Activated CD8-positive, alpha-beta T cell treated with anti-CD3 and anti-CD28 coated beads, Interleukin-2, amount 10 ng/mL, durations not matched to agents 7 days and 5 days (primary cell): ENCODE measurements around the gene SHISA9. TPM values are rescaled to one million over a fixed set of nuclear protein-coding genes. Genes with fewer than 3 reads are reported as not detected.

Experiments
- ATAC-seq: fragments of 150-1000 bp; cut with Tn5 transposase; one replicate; pipeline ENCODE4 v1.10.0; 2021; ENCODE audit warnings: moderate library complexity
- CTCF ChIA-PET: fragments of 350-600 bp; sonication (Branson Sonifier 250); formaldehyde crosslinking; loops from one replicate; lab custom pipeline; 2021; ENCODE audit warnings: antibody characterized with exemption; lab: Charles Lee
- POLR2A ChIA-PET: fragments of 350-600 bp; sonication (Branson Sonifier 250); formaldehyde crosslinking; loops from one replicate; lab custom pipeline; 2021; ENCODE audit warnings: antibody characterized with exemption; lab: Charles Lee
- DNase-seq: peaks from one replicate; pipeline ENCODE4 v3.0.0-alpha.2; 2020
- H3K27ac Mint-ChIP-seq: one replicate; pipeline ENCODE4 v1.8.0; 2021; ENCODE audit warnings: mild to moderate bottlenecking, mixed read lengths
- H3K27me3 Mint-ChIP-seq: one replicate; pipeline ENCODE4 v1.8.0; 2021; ENCODE audit warnings: low read depth, mixed read lengths
- H3K36me3 Mint-ChIP-seq: one replicate; pipeline ENCODE4 v1.8.0; 2021; ENCODE audit warnings: low read depth, mixed read lengths
- H3K4me1 Mint-ChIP-seq: one replicate; pipeline ENCODE4 v1.8.0; 2021; ENCODE audit warnings: low read depth, mixed read lengths
- H3K4me3 Mint-ChIP-seq: one replicate; pipeline ENCODE4 v1.8.0; 2021; ENCODE audit warnings: mild to moderate bottlenecking, mixed read lengths
- H3K9me3 Mint-ChIP-seq: one replicate; pipeline ENCODE4 v1.8.0; 2022; ENCODE audit warnings: mixed read lengths; ENCODE audit not compliant: insufficient read depth
- total RNA-seq, 2 experiments: library from RNA; stranded (reverse); gene quantifications; one replicate each; pipeline ENCODE4 v1.2.3, GENCODE V29; 2021

Gene SHISA9
- total RNA-seq, 2 experiments from 2014 or later: not detected

DNA sequence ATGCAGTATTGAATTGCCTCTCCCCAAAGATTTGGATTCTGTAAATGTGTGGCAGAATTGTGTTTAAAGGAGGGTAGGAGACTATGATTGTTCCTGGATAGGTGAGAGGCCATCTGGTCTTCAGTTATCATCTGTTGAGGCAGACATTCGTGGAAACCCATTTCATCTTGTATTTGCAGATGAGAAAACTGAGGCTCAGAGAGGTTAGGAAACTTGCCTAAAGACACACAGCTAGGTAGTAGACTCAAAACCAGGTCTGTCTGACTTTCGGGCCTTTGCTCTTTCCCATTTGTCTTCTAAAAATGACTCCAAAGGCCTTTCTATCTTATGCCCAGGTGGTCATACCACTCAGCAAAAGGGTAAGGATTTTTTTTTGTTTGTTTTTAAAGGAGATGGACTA is 210.3 kb downstream of the SHISA9 start:
- Mint-ChIP-seq H3K27me3 (no peaks in the 10 kb centered on the region), H3K4me1 (no peaks in the 10 kb centered on the region), H3K36me3 (no peaks in the 10 kb centered on the region), H3K27ac (no peak overlapping the region), H3K9me3 (no peaks in the 10 kb centered on the region), H3K4me3 (no peak overlapping the region)
- DNase-seq (no peak), ATAC-seq (no peak)
- ChIA-PET POLR2A (interaction anchor here (0.6 kb wide), 1 partner anchor 10 kb away, joined by 3 read pairs; no protein-coding TSS in a partner anchor), CTCF (no interaction called here)

DNA sequence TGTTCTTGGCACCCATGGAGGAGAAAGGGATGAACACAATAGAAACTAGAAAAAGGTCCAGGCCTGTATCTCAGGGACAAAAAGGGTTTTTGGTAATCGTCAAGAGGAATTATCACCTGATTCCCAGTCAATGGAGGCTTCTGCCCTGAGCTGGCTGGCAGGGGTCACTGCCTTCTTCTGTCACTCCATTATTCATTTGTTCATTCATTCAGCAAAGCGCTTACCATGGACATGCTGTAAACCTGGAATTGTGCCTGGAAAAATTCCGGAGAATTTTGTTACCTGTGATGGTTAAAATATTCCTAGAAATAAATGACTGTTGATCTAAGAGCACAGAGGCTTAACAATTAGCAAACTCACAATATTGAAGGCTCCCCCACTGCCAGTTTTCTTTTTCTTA is 212.3 kb downstream of the SHISA9 start:
- Mint-ChIP-seq H3K27ac (no peak overlapping the region), H3K4me1 (no peaks in the 10 kb centered on the region), H3K36me3 (no peaks in the 10 kb centered on the region), H3K9me3 (no peaks in the 10 kb centered on the region), H3K27me3 (no peaks in the 10 kb centered on the region), H3K4me3 (no peak overlapping the region)
- ATAC-seq: no peak
- ChIA-PET CTCF (interaction anchor here (0.6 kb wide), 1 partner anchor 9 kb away, joined by 3 read pairs; no protein-coding TSS in a partner anchor), POLR2A (no interaction called here)
- no peak for DNase-seq

DNA sequence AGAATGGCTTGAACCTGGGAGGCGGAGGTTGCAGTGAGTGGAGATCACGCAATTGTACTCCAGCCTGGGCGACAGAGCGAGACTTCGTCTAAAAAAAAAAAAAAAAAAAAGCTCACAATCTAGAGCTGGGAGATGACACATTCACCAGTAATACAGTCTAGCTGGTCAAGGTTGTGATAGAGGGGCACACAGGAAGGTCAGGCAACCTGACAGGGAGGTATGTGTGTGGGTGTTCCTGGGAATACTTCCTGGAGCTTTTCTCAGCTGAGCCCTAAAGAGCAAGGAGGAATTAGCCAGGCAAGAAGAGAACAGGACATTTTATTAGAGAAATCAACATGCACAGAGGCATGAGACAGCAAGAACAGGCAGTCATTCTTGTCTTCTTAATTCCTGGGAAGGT is 216.7 kb downstream of the SHISA9 start:
- Mint-ChIP-seq H3K4me3 (no peak overlapping the region), H3K27ac (no peak overlapping the region), H3K9me3 (no peaks in the 10 kb centered on the region), H3K4me1 (no peaks in the 10 kb centered on the region), H3K27me3 (no peaks in the 10 kb centered on the region), H3K36me3 (no peaks in the 10 kb centered on the region)
- ATAC-seq: no peak
- DNase-seq: no peak
- CTCF ChIA-PET: no interaction called here
- POLR2A ChIA-PET: no interaction called here

DNA sequence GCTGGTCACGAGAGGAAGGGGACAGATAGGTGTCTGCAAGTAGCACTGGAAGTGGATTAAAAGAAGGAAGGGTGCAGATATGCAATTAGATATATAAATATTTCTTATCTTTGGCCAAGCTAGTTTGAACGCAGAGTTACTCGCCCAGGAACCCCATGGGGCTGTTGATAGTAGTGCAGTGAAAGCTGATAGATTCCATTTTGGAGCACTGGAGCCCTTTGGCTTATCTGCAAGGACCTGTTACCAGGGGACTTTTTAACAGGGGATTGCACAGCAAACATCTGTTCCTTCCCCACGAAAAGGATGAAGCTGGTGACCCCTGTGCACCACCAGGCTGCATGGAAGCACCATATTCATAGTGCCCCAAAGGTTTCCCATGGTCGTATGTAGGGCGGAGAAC is 218.7 kb downstream of the SHISA9 start:
- Mint-ChIP-seq H3K27me3 (no peaks in the 10 kb centered on the region), H3K4me3 (no peak overlapping the region), H3K27ac (no peak overlapping the region), H3K9me3 (no peaks in the 10 kb centered on the region), H3K4me1 (no peaks in the 10 kb centered on the region), H3K36me3 (no peaks in the 10 kb centered on the region)
- CTCF ChIA-PET: no interaction called here
- no peak for DNase-seq
- POLR2A ChIA-PET: no interaction called here
- ATAC-seq: no peak

DNA sequence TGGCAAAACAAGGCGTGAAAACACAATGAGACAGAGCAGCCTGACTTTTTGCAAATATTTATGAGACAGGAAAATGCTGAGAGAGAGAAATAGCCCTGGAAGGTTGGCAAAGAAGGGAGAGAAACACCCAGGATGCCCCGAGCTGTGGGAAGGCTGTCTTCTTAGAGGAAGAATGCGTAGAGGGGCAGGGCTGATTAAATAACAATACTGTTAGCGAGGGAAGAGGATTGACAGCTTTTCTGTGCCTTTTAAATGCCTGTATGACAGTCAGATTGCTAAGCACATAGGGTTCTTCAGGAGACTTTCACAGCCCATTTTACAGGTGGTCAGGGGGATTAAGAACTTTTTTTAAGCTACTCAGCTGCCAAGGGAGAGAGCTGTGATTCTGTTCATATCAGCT is 219.2 kb downstream of the SHISA9 start:
- Mint-ChIP-seq H3K36me3 (no peaks in the 10 kb centered on the region), H3K27ac (no peak overlapping the region), H3K4me1 (no peaks in the 10 kb centered on the region), H3K27me3 (no peaks in the 10 kb centered on the region), H3K4me3 (no peak overlapping the region), H3K9me3 (no peaks in the 10 kb centered on the region)
- CTCF ChIA-PET: no interaction called here
- DNase-seq (no peak), ATAC-seq (no peak)
- POLR2A ChIA-PET: no interaction called here

DNA sequence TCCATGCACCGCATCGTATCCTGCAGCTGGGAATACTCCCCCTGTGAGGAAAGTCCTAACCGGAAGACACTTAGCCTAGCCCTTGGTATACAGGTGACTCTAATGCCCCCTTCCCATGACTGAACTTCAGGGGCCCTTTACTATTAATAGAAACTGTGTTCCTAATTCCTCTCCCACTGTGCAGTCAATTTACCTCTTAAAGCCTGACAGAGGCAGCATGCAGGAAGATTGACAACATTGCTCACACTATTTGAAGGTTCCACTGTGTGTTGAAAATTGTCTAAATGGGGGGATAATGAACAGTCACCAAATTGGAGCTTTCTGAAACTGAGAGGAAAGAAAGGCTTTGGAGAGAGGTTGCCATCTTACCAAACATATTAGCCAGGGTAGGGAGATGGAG is 222.6 kb downstream of the SHISA9 start:
- ATAC-seq: no peak
- no peaks in the 10 kb centered on the region for H3K36me3 Mint-ChIP-seq
- DNase-seq: no peak
- no peak overlapping the region for H3K27ac Mint-ChIP-seq
- CTCF ChIA-PET: no interaction called here
- POLR2A ChIA-PET: no interaction called here
- no peaks in the 10 kb centered on the region for H3K4me1 Mint-ChIP-seq
- no peaks in the 10 kb centered on the region for H3K9me3 Mint-ChIP-seq
- no peak overlapping the region for H3K4me3 Mint-ChIP-seq
- no peaks in the 10 kb centered on the region for H3K27me3 Mint-ChIP-seq

DNA sequence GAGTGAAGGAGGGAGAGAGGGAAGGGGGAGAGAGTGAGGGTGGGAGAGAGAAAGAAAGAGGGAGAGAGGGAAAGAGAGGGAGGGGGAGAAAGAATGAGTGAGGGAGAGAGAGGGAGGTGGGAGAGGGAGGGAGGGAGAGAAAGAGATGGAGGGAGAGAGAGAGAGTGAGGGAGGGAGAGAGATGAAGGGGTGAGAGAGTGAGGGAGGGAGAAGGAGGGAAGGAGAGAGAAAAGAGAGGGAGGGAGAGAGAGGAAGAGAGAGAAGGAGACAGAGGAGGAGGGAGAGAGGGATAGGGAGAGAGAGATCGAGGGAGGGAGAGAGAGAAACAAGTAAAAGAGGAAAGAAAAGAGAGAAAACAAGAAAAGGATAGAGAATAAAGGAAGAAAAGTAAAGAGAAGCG is 225.7 kb downstream of the SHISA9 start:
- DNase-seq (no peak), ATAC-seq (no peak)
- ChIA-PET CTCF (no interaction called here), POLR2A (interaction anchor here (0.8 kb wide), 1 partner anchor 20 kb away, joined by 3 read pairs; no protein-coding TSS in a partner anchor)
- Mint-ChIP-seq H3K9me3 (no peaks in the 10 kb centered on the region), H3K4me3 (no peak overlapping the region), H3K27me3 (no peaks in the 10 kb centered on the region), H3K36me3 (no peaks in the 10 kb centered on the region), H3K4me1 (no peaks in the 10 kb centered on the region), H3K27ac (no peak overlapping the region)

DNA sequence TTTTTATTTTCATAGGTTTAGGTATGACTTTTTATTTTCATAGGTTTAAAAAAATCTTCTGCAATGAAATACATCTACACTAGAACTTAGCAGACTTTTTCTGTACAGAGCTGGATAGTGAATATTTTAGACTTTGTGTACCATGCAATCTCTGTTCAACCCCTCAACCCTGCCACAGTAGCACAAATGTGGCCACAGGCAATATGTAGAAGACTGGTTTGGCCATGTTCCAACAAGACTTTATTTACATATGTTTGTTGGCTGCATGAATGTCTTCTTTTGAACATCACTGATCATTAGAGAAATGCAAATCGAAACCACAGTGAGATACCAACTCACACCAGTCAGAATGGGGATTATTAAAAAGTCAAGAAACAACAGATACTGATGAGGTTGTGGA is 229.2 kb downstream of the SHISA9 start:
- H3K9me3 Mint-ChIP-seq: peaks cover 4% of the 10 kb centered on the region
- CTCF ChIA-PET: no interaction called here
- no peaks in the 10 kb centered on the region for H3K27me3 Mint-ChIP-seq
- no peaks in the 10 kb centered on the region for H3K36me3 Mint-ChIP-seq
- ATAC-seq (no peak), DNase-seq (no peak)
- no peaks in the 10 kb centered on the region for H3K4me1 Mint-ChIP-seq
- POLR2A ChIA-PET: no interaction called here
- H3K27ac Mint-ChIP-seq: no peak overlapping the region
- H3K4me3 Mint-ChIP-seq: no peak overlapping the region

DNA sequence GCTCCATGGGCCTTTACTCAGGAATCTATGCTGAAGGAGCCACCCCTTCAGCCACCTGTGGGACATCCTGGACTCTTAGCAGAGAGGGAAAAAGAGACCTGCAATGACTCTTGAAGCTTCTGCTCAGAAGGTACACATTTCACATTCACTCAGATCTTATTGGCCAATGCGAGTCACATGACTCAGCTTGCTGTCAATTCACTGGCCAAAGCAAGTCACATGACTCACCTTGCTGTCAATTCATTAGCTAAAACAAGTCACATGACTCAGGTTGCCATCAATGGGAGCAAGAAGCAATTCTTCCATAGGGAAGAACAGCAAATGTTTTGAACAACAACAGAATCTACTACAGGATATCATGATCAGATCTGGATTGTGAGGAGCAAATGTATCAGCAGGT is 233.4 kb downstream of the SHISA9 start:
- ChIA-PET POLR2A (no interaction called here), CTCF (no interaction called here)
- Mint-ChIP-seq H3K4me1 (no peaks in the 10 kb centered on the region), H3K27me3 (no peaks in the 10 kb centered on the region), H3K4me3 (no peak overlapping the region), H3K27ac (no peak overlapping the region), H3K36me3 (no peaks in the 10 kb centered on the region), H3K9me3 (peaks cover 4% of the 10 kb centered on the region)
- DNase-seq (no peak), ATAC-seq (no peak)

DNA sequence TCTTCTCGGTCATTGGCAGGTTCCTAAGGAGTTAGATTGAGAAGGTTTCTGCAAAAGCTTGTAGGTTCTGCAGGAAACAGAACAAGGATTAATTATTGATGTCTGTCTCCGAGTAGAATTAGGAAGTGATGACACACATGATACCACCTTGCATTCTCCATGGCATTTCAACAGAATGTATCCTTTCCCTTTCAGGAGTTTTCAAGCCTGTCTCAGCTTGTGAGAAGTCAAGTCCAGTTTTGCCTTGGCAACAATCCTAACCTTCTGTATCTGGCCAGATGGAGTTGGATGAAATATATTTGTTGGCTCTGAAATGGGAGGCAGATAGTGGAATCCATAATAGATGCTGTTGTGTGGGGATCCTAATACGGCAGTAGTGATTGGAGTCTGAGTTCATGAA is 235.5 kb downstream of the SHISA9 start:
- H3K27me3 Mint-ChIP-seq: no peaks in the 10 kb centered on the region
- ChIA-PET POLR2A (no interaction called here), CTCF (no interaction called here)
- H3K4me3 Mint-ChIP-seq: no peak overlapping the region
- DNase-seq (no peak), ATAC-seq (no peak)
- no peaks in the 10 kb centered on the region for H3K36me3 Mint-ChIP-seq
- no peaks in the 10 kb centered on the region for H3K4me1 Mint-ChIP-seq
- peaks cover 4% of the 10 kb centered on the region for H3K9me3 Mint-ChIP-seq
- H3K27ac Mint-ChIP-seq: no peak overlapping the region

DNA sequence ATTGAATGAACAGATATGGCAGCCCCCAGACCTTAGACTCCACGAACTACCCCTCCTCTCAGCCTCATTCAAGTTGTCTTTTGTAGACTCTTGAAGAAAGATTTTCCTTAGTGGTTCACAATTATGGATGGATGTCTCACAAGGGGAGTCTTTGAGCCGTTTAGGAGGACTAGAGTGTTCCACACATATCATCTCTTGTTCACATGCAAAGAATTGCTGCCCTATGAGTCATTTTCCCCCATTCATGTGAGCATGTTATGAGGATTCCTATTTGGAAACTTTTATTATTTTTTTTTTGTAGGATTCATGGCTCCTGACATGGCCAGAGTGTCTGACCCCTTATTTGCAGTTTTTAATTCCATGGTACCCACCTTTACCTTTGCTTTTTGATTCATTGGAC is 237.1 kb downstream of the SHISA9 start:
- Mint-ChIP-seq H3K27ac (no peak overlapping the region), H3K9me3 (peaks cover 4% of the 10 kb centered on the region), H3K4me1 (no peaks in the 10 kb centered on the region), H3K27me3 (no peaks in the 10 kb centered on the region), H3K4me3 (no peak overlapping the region), H3K36me3 (no peaks in the 10 kb centered on the region)
- ATAC-seq (no peak), DNase-seq (no peak)
- CTCF ChIA-PET: no interaction called here
- POLR2A ChIA-PET: no interaction called here

DNA sequence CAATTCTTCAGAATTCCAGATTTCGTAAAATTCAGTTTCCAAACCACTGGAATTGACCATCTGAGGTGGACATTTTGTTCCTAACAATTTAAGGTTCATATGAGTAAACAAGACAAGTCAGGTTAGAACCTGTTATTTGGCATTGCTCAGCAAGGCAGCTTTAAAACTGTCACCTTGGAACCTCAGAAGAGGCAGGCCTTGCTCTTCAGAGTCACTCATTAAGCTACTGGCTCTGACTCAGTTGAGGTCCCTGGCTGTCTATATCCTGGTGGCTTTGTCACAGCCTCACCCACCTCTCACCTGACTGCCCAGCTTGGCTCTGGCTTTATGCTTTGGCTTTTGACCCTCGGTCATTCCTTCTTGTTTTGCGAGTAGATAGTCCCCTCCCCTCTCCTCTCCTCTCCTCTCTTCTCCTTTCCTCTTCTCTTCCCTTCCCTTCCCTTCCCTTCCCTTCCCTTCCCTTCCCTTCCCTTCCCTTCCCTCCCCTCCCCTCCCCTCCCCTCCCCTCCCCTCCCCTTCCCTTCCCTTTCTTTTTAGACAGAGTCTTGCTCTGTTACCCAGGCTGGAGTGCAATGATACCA is 238.4 kb downstream of the SHISA9 start:
- ATAC-seq: no peak
- CTCF ChIA-PET: no interaction called here
- POLR2A ChIA-PET: no interaction called here
- Mint-ChIP-seq H3K27ac (no peak overlapping the region), H3K4me3 (no peak overlapping the region), H3K4me1 (no peaks in the 10 kb centered on the region), H3K36me3 (no peaks in the 10 kb centered on the region), H3K9me3 (no peaks in the 10 kb centered on the region), H3K27me3 (no peaks in the 10 kb centered on the region)
- no peak for DNase-seq

DNA sequence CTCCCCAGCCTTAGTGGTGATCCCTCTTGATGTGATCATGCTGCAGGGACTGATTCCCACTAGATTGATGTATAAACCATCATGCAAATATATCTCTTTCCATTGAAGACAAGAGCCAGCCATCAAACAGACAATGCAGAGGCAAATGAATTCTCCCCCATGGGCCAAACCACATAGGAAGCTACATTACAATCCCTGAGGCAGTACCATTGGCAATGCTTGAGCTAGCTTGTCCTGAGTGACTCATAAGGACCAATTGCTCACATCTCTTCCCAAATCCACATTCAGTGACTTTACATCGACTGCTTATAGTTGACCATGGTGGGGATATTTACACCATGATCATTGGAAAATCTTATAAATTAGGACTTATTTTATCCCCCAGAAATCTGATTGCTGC is 242.2 kb downstream of the SHISA9 start:
- CTCF ChIA-PET: no interaction called here
- Mint-ChIP-seq H3K4me3 (no peak overlapping the region), H3K27ac (no peak overlapping the region), H3K9me3 (no peaks in the 10 kb centered on the region), H3K4me1 (no peaks in the 10 kb centered on the region), H3K27me3 (no peaks in the 10 kb centered on the region), H3K36me3 (no peaks in the 10 kb centered on the region)
- no peak for ATAC-seq
- POLR2A ChIA-PET: no interaction called here
- no peak for DNase-seq
